Smooth muscle cell (in vitro differentiated cells): Measurements from ENCODE around the gene AXIN1. TPM values are rescaled to one million over a fixed set of nuclear protein-coding genes. Genes with fewer than 3 reads are reported as not detected.
"Not testable (repeated sequence)": the region's sequence is repeated elsewhere in the genome, so short reads cannot be mapped to it uniquely, and the experiment has no call there.

Experiments used
- DNase-seq: peaks from one replicate; lab custom pipeline; 2025; ENCODE audit not compliant: unreplicated experiment; lab: John Stamatoyannopoulos, UW
- H2AFZ ChIP-seq: fragments of 200-600 bp; sonication (generic); 2 replicates; pipeline ENCODE4 v1.6.0; 2016; ENCODE audit warnings: antibody characterized with exemption, low read depth, mild to moderate bottlenecking
- H3F3A ChIP-seq: fragments of 200-600 bp; sonication (generic); 2 replicates; pipeline ENCODE4 v1.6.0; 2017; ENCODE audit warnings: antibody characterized with exemption, low read depth
- H3K27ac ChIP-seq: fragments of 200-600 bp; sonication (generic); 2 replicates; pipeline ENCODE4 v1.5.1; 2016; ENCODE audit warnings: low read depth, mild to moderate bottlenecking
- H3K27me3 ChIP-seq: fragments of 200-600 bp; sonication (generic); 2 replicates; pipeline ENCODE4 v1.6.1; 2016; ENCODE audit warnings: low read depth, mild to moderate bottlenecking
- H3K36me3 ChIP-seq: fragments of 200-600 bp; sonication (generic); 2 replicates; pipeline ENCODE4 v1.5.1; 2016; ENCODE audit warnings: low read depth
- H3K4me1 ChIP-seq: fragments of 200-600 bp; sonication (generic); 2 replicates; pipeline ENCODE4 v1.5.1; 2016; ENCODE audit warnings: low read depth
- H3K4me2 ChIP-seq: fragments of 200-600 bp; sonication (generic); 2 replicates; pipeline ENCODE4 v1.6.0; 2016; ENCODE audit warnings: mild to moderate bottlenecking
- H3K4me3 ChIP-seq: fragments of 200-600 bp; sonication (generic); 2 replicates; pipeline ENCODE4 v1.5.1; 2016; ENCODE audit warnings: mild to moderate bottlenecking
- H3K79me2 ChIP-seq: fragments of 200-600 bp; sonication (generic); 2 replicates; pipeline ENCODE4 v1.6.0; 2016; ENCODE audit warnings: low read depth, mild to moderate bottlenecking
- H3K9ac ChIP-seq: fragments of 200-600 bp; sonication (generic); 2 replicates; pipeline ENCODE4 v1.6.0; 2016; ENCODE audit warnings: low read depth
- H3K9me3 ChIP-seq: fragments of 200-600 bp; sonication (generic); replicated peaks from 2 replicates; pipeline ENCODE4 v1.5.1; 2016; ENCODE audit warnings: low read depth
- H4K20me1 ChIP-seq: fragments of 200-600 bp; sonication (generic); 2 replicates; pipeline ENCODE4 v1.6.0; 2016; ENCODE audit warnings: low read depth
- CTCF ChIP-seq: fragments of 200-600 bp; sonication (generic); IDR thresholded peaks from 2 replicates; pipeline ENCODE4 v1.5.1; 2017; ENCODE audit warnings: borderline replicate concordance, mild to moderate bottlenecking, antibody characterized with exemption; ENCODE audit not compliant: insufficient read depth, poor library complexity, severe bottlenecking
- WGBS: methylation state at CpG from one replicate; pipeline ENCODE4 v1.1.7; 2016; ENCODE audit warnings: low lambda C conversion rate; 5-methylcytosine and 5-hydroxymethylcytosine counted together
- polyA plus RNA-seq: library from polyadenylated mRNA; unstranded; fragments of >200 nt; fragmentation: Nextera tagmentation; extraction: Ambion mirVana; gene quantifications from 2 replicates; pipeline ENCODE4 v1.2.1, GENCODE V29; 2016
- total RNA-seq: library from RNA; depleted of rRNA; stranded (reverse); fragments of >200 nt; gene quantifications from 2 replicates; pipeline ENCODE4 v1.2.3, GENCODE V29; 2014

AXIN1 gene
- total and polyA plus RNA-seq, 2 experiments from 2014 or later, result 13.0 to 15.0 TPM

GRCh38 chr16:364595-365491 is 12.3 kb upstream of the AXIN1 start:
- Histone ChIP-seq H2AFZ (no peak overlapping the region), H3K4me1 (peaks cover 2% of the 10 kb centered on the region)

GRCh38 chr16:363766-364490 is 11.4 kb upstream of the AXIN1 start:
- no peak overlapping the region for H3K27ac ChIP-seq
- H3F3A ChIP-seq, result no peaks in the 10 kb centered on the region
- H2AFZ ChIP-seq, result no peak overlapping the region
- DNase-seq, result no peak
- no peaks in the 10 kb centered on the region for H3K4me1 ChIP-seq
- H3K9me3 ChIP-seq, result no peaks in the 10 kb centered on the region
- no peak overlapping the region for H3K9ac ChIP-seq
- no peaks in the 10 kb centered on the region for H3K36me3 ChIP-seq
- no peaks in the 10 kb centered on the region for H3K79me2 ChIP-seq
- no peaks in the 10 kb centered on the region for H4K20me1 ChIP-seq
- TF ChIP-seq CTCF, result no peak
- WGBS, result 76% methylated on average over 17 of the region's 24 CpGs
- H3K27me3 ChIP-seq, result no peaks in the 10 kb centered on the region
- no peak overlapping the region for H3K4me2 ChIP-seq
- H3K4me3 ChIP-seq, result no peak overlapping the region

More at GRCh38 chr16:364595-365491, 12.3 kb upstream of the AXIN1 start:
- no peak overlapping the region for H3K4me2 ChIP-seq
- H3K9ac ChIP-seq, result no peak overlapping the region
- no peak for DNase-seq
- no peaks in the 10 kb centered on the region for H3K36me3 ChIP-seq
- H3K79me2 ChIP-seq, result no peaks in the 10 kb centered on the region
- no peaks in the 10 kb centered on the region for H3F3A ChIP-seq
- H3K27ac ChIP-seq, result no peak overlapping the region
- 84% methylated on average over 19 of the region's 19 CpGs for WGBS
- no peak overlapping the region for H3K4me3 ChIP-seq
- H3K9me3 ChIP-seq, result no peaks in the 10 kb centered on the region
- no peaks in the 10 kb centered on the region for H3K27me3 ChIP-seq
- H4K20me1 ChIP-seq, result no peaks in the 10 kb centered on the region
- no peak for TF ChIP-seq CTCF

- no peak for DNase-seq
- no peak for TF ChIP-seq CTCF
- Histone ChIP-seq H3F3A (no peaks in the 10 kb centered on the region), H3K4me3 (no peak overlapping the region), H3K36me3 (no peaks in the 10 kb centered on the region), H2AFZ (no peak overlapping the region), H3K79me2 (no peaks in the 10 kb centered on the region), H3K4me1 (no peaks in the 10 kb centered on the region), H4K20me1 (no peaks in the 10 kb centered on the region), H3K27ac (no peak overlapping the region), H3K9me3 (no peaks in the 10 kb centered on the region), H3K27me3 (no peaks in the 10 kb centered on the region), H3K4me2 (no peak overlapping the region), H3K9ac (no peak overlapping the region)
- 78% methylated on average over 19 of the region's 20 CpGs for WGBS
These were observed 10.7 kb upstream of the AXIN1 start for GRCh38 chr16:363110-363765.

GRCh38 chr16:362702-362999 is 10.1 kb upstream of the AXIN1 start:
- DNase-seq, H4K20me1 ChIP-seq, H3K4me1 ChIP-seq, H3K27me3 ChIP-seq, H3K79me2 ChIP-seq, H3K36me3 ChIP-seq, H3F3A ChIP-seq, H2AFZ ChIP-seq, H3K27ac ChIP-seq, H3K4me3 ChIP-seq, H3K4me2 ChIP-seq, H3K9me3 ChIP-seq, H3K9ac ChIP-seq: not testable (repeated sequence)
- WGBS, result 91% methylated on average over 23 of the region's 24 CpGs
